GM23248 (cell line): ENCODE results near the gene WFIKKN2. TPM values are rescaled to one million over a fixed set of nuclear protein-coding genes. Genes with fewer than 3 reads are reported as not detected.

ENCODE experiments used
- DNase-seq: peaks from one replicate; pipeline ENCODE4 v3.0.0-alpha.2; 2015
- H2AFZ ChIP-seq: fragments of 200-600 bp; sonication (generic); 2 replicates; pipeline ENCODE4 v1.6.1; 2016; ENCODE audit warnings: antibody characterized with exemption
- H3F3A ChIP-seq: fragments of 200-600 bp; sonication (generic); 2 replicates; pipeline ENCODE4 v1.6.1; 2016; ENCODE audit warnings: mild to moderate bottlenecking, antibody characterized with exemption, mixed run types; ENCODE audit not compliant: insufficient read depth
- H3K27ac ChIP-seq: fragments of 200-600 bp; sonication (generic); 2 replicates; pipeline ENCODE4 v1.5.1; 2016; ENCODE audit warnings: mild to moderate bottlenecking
- H3K27me3 ChIP-seq: fragments of 200-600 bp; sonication (generic); replicated peaks from 2 replicates; pipeline ENCODE4 v1.6.1; 2016; ENCODE audit warnings: mild to moderate bottlenecking; ENCODE audit not compliant: insufficient read depth
- H3K36me3 ChIP-seq: fragments of 200-600 bp; sonication (generic); 2 replicates; pipeline ENCODE4 v1.6.1; 2016; ENCODE audit warnings: low read depth, mild to moderate bottlenecking
- H3K4me1 ChIP-seq: fragments of 200-600 bp; sonication (generic); 2 replicates; pipeline ENCODE4 v1.6.1; 2016; ENCODE audit warnings: mild to moderate bottlenecking; ENCODE audit not compliant: insufficient read depth
- H3K4me2 ChIP-seq: fragments of 200-600 bp; sonication (generic); one replicate; pipeline ENCODE4 v1.6.1; 2016; ENCODE audit warnings: mild to moderate bottlenecking; ENCODE audit not compliant: unreplicated experiment
- H3K4me3 ChIP-seq: fragments of 200-600 bp; sonication (generic); 2 replicates; pipeline ENCODE4 v1.5.1; 2016; ENCODE audit warnings: mild to moderate bottlenecking
- H3K79me2 ChIP-seq: fragments of 200-600 bp; sonication (generic); 2 replicates; pipeline ENCODE4 v1.6.1; 2016; ENCODE audit warnings: mild to moderate bottlenecking; ENCODE audit not compliant: insufficient read depth
- H3K9ac ChIP-seq: fragments of 200-600 bp; sonication (generic); 2 replicates; pipeline ENCODE4 v1.6.1; 2016; ENCODE audit warnings: mild to moderate bottlenecking
- H3K9me2 ChIP-seq: fragments of 200-600 bp; sonication (generic); 2 replicates; pipeline ENCODE4 v1.6.1; 2016; ENCODE audit warnings: mixed run types, mild to moderate bottlenecking, moderate library complexity; ENCODE audit not compliant: insufficient read depth
- H3K9me3 ChIP-seq: fragments of 200-600 bp; sonication (generic); one replicate; pipeline ENCODE4 v1.6.1; 2017; ENCODE audit warnings: low read depth
- H4K20me1 ChIP-seq: fragments of 200-600 bp; sonication (generic); 2 replicates; pipeline ENCODE4 v1.6.0; 2016; ENCODE audit not compliant: insufficient read depth
- EZH2 ChIP-seq: fragments of 200-600 bp; sonication (generic); IDR thresholded peaks from 2 replicates; pipeline ENCODE4 v1.6.1; 2018; ENCODE audit warnings: antibody characterized with exemption, mild to moderate bottlenecking; ENCODE audit not compliant: insufficient read depth, poor library complexity, severe bottlenecking
- EZH2phosphoT487 ChIP-seq: fragments of 200-600 bp; sonication (generic); IDR thresholded peaks from 2 replicates; pipeline ENCODE4 v1.6.1; 2018; ENCODE audit warnings: antibody characterized with exemption, moderate library complexity, mild to moderate bottlenecking, low read depth; ENCODE audit not compliant: insufficient read depth
- WGBS, 2 experiments: methylation state at CpG; one replicate each; pipeline ENCODE4 v1.1.6; 2015 to 2017; ENCODE audit warnings: low lambda C conversion rate in 2 of 2, low coverage in 1 of 2; ENCODE audit errors: missing lambda C conversion rate in 2 of 2; 5-methylcytosine and 5-hydroxymethylcytosine counted together
- in situ Hi-C: fragments of 300-500 bp; cut with MboI; formaldehyde crosslinking; loops from 2 replicates; pipeline ENCODE4 v1.15.0; 2020
- polyA plus RNA-seq: library from polyadenylated mRNA; unstranded; fragments of >200 nt; fragmentation: Nextera tagmentation; extraction: Ambion mirVana; gene quantifications from 2 replicates; pipeline ENCODE4 v1.2.1, GENCODE V29; 2016
- total RNA-seq: library from RNA; depleted of rRNA; stranded (reverse); fragments of >200 nt; shearing (Covaris generic); gene quantifications from 2 replicates; pipeline ENCODE4 v1.2.3, GENCODE V29; 2014

The WFIKKN2 gene
- total and polyA plus RNA-seq, 2 experiments from 2014 or later, result not detected

DNA sequence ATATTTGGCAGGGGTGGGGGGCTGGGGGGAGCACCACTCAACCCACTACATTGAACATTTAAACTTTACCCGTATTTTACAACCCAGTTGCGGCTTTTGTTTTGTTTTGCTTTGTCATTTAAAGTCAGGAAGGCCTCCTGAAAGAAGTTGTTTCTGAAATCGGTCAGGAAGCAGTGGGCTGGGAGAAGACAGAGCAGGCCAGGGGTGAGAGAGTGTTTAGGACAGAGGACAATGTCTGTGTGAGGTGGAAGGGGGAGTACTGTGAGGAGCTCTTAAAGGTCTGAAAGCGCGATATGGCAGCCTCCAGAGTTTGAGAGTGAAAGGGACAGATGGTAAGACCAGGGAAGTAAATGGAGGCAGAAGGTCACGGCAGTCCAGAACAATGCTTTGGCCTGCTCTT is 6.1 kb upstream of the WFIKKN2 start:
- Histone ChIP-seq H3K9ac (no peak overlapping the region), H3K9me3 (no peaks in the 10 kb centered on the region), H3K36me3 (no peaks in the 10 kb centered on the region), H3K4me1 (no peaks in the 10 kb centered on the region), H3K79me2 (no peaks in the 10 kb centered on the region), H3K4me3 (no peak overlapping the region), H3K27ac (no peak overlapping the region), H2AFZ (no peak overlapping the region), H3K4me2 (no peak overlapping the region), H3K9me2 (no peaks in the 10 kb centered on the region), H3F3A (no peaks in the 10 kb centered on the region), H3K27me3 (peaks cover 2% of the 10 kb centered on the region), H4K20me1 (no peaks in the 10 kb centered on the region)
- DNase-seq, result no peak
- in situ Hi-C loops, result no loop called here
- TF ChIP-seq EZH2 (no peak), EZH2phosphoT487 (no peak)
- WGBS, 2 experiments, result 80 to 86% methylated on average over 6 of the region's 6 CpGs

DNA sequence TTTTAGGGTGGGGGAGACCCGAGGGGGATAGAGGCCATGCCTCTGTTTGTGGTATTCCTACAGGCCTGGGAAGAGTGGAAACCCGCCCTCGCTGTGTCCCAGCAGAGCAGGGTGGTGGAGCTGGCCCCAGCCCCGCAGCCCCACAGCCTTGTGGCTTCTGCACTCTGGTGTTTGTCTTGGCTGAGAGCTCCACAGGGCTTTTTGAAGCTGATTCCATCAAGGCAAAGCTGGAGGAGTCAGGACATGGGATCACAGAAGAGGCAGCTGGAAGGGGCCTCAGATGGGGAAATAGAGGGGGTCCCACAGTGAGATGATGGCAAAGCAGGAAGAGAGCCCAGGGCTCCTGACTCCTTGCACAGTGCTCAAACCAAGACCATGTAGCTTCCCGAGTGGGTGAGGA is 5.0 kb upstream of the WFIKKN2 start:
- H3K9ac ChIP-seq, result no peak overlapping the region
- H3K79me2 ChIP-seq, result no peaks in the 10 kb centered on the region
- no peaks in the 10 kb centered on the region for H3K36me3 ChIP-seq
- no peaks in the 10 kb centered on the region for H3K9me3 ChIP-seq
- no peak for DNase-seq
- no peaks in the 10 kb centered on the region for H4K20me1 ChIP-seq
- no peak for TF ChIP-seq EZH2phosphoT487
- TF ChIP-seq EZH2, result no peak
- no peaks in the 10 kb centered on the region for H3K9me2 ChIP-seq
- in situ Hi-C loops, result no loop called here
- H3K27ac ChIP-seq, result no peak overlapping the region
- H3F3A ChIP-seq, result no peaks in the 10 kb centered on the region
- no peak overlapping the region for H3K4me2 ChIP-seq
- no peak overlapping the region for H2AFZ ChIP-seq
- 56 to 62% methylated on average over 4 to 5 of the region's 5 CpGs for WGBS, 2 experiments
- H3K27me3 ChIP-seq, result peaks cover 12% of the 10 kb centered on the region
- no peaks in the 10 kb centered on the region for H3K4me1 ChIP-seq
- H3K4me3 ChIP-seq, result no peak overlapping the region

DNA sequence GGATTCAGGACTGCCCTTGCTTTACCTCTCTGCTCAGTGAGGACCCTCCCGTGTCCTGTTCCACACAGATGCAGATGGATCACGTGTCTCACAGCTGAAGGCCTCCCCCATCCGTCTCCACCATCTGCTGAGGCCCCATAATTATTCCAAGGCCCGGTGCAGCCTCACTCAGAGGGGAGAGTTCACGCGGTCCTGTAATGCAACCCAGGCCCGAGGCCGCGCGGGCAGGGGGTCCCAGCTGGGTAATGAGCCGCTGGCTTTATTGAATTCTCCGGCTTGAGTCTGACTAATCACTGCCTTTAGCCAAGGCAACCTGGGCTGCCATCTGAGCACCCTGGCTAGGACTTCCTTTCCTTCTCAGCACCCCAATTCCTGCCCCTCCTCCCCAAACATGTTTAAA is 4.4 kb upstream of the WFIKKN2 start:
- no peaks in the 10 kb centered on the region for H3F3A ChIP-seq
- in situ Hi-C loops, result no loop called here
- H3K27me3 ChIP-seq, result peaks cover 13% of the 10 kb centered on the region
- no peak for DNase-seq
- no peaks in the 10 kb centered on the region for H3K9me2 ChIP-seq
- H3K27ac ChIP-seq, result no peak overlapping the region
- 55 to 59% methylated on average over 12 of the region's 12 CpGs for WGBS, 2 experiments
- H3K36me3 ChIP-seq, result no peaks in the 10 kb centered on the region
- TF ChIP-seq EZH2phosphoT487 (no peak), EZH2 (no peak)
- no peak overlapping the region for H3K4me3 ChIP-seq
- H3K4me1 ChIP-seq, result no peaks in the 10 kb centered on the region
- H3K4me2 ChIP-seq, result no peak overlapping the region
- H4K20me1 ChIP-seq, result no peaks in the 10 kb centered on the region
- no peaks in the 10 kb centered on the region for H3K79me2 ChIP-seq
- no peaks in the 10 kb centered on the region for H3K9me3 ChIP-seq
- no peak overlapping the region for H2AFZ ChIP-seq
- H3K9ac ChIP-seq, result no peak overlapping the region

DNA sequence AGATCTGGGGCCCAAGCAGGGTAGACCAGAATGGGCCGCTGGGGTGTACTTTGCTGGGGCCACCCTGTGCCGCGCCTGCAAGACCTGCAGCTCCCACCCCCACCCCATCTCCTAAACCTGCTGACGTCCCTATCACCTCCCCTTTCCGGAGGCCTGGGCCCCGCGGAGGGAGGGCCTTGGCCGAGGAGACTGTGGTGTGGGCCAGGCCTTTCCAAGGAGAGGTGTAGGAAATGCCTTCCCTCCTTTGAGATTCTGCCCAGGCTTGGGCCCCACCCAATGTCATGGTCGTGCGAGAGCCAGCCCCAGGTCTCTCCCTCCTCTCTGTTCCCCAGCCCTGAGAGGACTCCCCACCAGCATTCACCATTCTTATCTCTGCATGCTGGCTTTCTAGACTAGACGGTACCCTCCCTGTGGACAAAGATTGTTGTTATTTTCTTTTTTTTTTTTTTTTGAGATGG is 3.9 kb upstream of the WFIKKN2 start:
- Histone ChIP-seq H4K20me1 (no peaks in the 10 kb centered on the region), H3K79me2 (no peaks in the 10 kb centered on the region), H3K4me1 (no peaks in the 10 kb centered on the region), H3K9me2 (no peaks in the 10 kb centered on the region), H3K9ac (no peak overlapping the region), H3K27me3 (peaks cover 13% of the 10 kb centered on the region), H3K9me3 (no peaks in the 10 kb centered on the region), H3K27ac (no peak overlapping the region), H3F3A (no peaks in the 10 kb centered on the region), H2AFZ (no peak overlapping the region), H3K36me3 (no peaks in the 10 kb centered on the region), H3K4me2 (no peak overlapping the region), H3K4me3 (no peak overlapping the region)
- TF ChIP-seq EZH2phosphoT487, result no peak
- TF ChIP-seq EZH2, result no peak
- WGBS, 2 experiments, result 53 to 55% methylated on average over 10 to 11 of the region's 11 CpGs
- in situ Hi-C loops, result no loop called here
- DNase-seq, result no peak

DNA sequence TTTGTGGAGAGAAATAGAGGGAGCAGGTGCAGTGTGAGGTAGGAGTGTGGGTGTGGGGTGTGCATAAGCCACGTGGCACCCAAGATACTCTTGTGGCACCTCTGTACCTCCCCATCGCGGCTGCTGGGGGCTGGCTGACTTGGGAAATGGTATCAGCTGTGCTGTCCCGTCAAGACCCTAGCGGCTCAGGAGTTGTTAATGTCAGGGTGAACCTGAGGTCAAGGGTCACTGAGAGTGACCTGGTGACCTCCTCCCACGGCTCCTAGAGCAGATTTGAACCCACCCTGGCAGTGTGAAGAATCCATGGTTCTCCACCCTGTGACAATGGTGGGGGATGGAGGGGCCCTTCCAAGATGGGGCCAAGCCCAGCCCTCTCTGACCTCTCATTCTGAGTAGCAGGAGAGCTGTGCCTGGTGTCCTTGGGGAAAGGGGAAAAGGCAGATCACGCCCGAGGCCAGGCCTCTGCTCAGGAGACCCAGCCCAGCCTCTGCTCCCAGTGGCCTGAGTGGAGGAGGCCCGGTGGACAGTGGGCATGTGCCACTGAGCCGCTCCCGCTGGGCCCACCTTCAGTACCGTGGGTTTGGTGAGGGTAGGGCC is 3.0 kb upstream of the WFIKKN2 start:
- 73 to 75% methylated on average over 12 of the region's 12 CpGs for WGBS, 2 experiments
- in situ Hi-C loops, result no loop called here

More for the DNA sequence above, 3.0 kb upstream of the WFIKKN2 start:
- Histone ChIP-seq H3K9me2 (no peaks in the 10 kb centered on the region), H3K36me3 (no peaks in the 10 kb centered on the region), H3K9ac (no peak overlapping the region), H3K79me2 (no peaks in the 10 kb centered on the region), H4K20me1 (no peaks in the 10 kb centered on the region), H3K9me3 (no peaks in the 10 kb centered on the region), H3K4me1 (no peaks in the 10 kb centered on the region), H3K27me3 (peaks cover 13% of the 10 kb centered on the region), H3K27ac (no peak overlapping the region), H3K4me3 (no peak overlapping the region), H3K4me2 (no peak overlapping the region), H3F3A (no peaks in the 10 kb centered on the region), H2AFZ (no peak overlapping the region)
- DNase-seq, result no peak
- no peak for TF ChIP-seq EZH2phosphoT487
- no peak for TF ChIP-seq EZH2
